AG09309 (cell line): ENCODE measurements around the gene THAP7.
"Not testable (repeated sequence)": the region's sequence is repeated elsewhere in the genome, so short reads cannot be mapped to it uniquely, and the experiment has no call there.

Experiments used
- DNase-seq: peaks from one replicate; pipeline ENCODE4 v3.0.0-alpha.2; 2010; ENCODE audit warnings: low read depth
- H3K4me3 ChIP-seq: 2 replicates; pipeline ENCODE4 v1.5.1; 2011; ENCODE audit warnings: mild to moderate bottlenecking, low read depth, low read length, moderate library complexity; ENCODE audit not compliant: control insufficient read depth
- TF ChIP-seq, protein P1 (sequence below): IDR thresholded peaks from 2 replicates; pipeline ENCODE4 v1.5.1; 2011; ENCODE audit warnings: mild to moderate bottlenecking, low read depth, low read length, inconsistent platforms; ENCODE audit not compliant: insufficient read depth, control insufficient read depth; ENCODE audit errors: missing control alignments

The THAP7 gene

DNA sequence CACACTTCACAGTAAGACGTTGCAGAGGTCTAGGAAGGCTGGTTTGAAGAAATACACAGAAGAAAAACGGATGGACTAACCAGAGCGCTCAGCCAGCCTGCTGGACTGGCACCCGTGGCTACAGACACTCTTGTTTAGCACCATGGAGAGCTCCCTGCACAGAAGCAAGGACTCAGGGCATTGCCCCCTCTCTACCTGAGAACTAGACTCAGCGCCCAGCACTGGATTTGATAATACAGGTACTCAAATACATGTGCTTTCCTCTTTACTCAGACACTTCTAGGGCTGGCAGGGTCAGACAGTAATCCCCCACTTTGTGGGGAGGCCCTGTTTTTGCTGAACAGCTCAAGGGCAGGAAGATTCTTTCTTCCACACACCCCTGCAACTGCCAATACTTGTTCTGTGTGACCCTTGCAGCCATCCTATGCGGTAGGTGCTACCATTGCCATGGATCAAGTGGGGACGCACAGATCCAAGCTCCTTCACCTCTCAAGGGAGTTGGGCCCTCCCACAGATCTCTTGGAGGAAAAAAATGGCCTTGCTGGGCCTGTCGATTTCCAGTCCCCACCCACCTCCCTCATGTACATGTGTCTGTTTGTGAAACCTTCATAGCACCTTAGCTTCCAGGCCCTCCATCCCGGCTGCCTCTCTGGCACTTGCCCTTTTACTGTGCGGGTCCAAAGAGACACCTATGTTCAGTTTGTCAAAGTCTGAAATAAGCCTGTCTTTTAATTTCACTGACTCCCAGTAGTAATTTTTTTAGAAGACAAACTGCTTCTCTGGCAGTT lies 7.9 kb upstream of the THAP7 start:
- TF ChIP-seq, protein P1, sequence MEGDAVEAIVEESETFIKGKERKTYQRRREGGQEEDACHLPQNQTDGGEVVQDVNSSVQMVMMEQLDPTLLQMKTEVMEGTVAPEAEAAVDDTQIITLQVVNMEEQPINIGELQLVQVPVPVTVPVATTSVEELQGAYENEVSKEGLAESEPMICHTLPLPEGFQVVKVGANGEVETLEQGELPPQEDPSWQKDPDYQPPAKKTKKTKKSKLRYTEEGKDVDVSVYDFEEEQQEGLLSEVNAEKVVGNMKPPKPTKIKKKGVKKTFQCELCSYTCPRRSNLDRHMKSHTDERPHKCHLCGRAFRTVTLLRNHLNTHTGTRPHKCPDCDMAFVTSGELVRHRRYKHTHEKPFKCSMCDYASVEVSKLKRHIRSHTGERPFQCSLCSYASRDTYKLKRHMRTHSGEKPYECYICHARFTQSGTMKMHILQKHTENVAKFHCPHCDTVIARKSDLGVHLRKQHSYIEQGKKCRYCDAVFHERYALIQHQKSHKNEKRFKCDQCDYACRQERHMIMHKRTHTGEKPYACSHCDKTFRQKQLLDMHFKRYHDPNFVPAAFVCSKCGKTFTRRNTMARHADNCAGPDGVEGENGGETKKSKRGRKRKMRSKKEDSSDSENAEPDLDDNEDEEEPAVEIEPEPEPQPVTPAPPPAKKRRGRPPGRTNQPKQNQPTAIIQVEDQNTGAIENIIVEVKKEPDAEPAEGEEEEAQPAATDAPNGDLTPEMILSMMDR, result no peak
- H3K4me3 ChIP-seq, result no peak overlapping the region
- DNase-seq, result no peak

DNA sequence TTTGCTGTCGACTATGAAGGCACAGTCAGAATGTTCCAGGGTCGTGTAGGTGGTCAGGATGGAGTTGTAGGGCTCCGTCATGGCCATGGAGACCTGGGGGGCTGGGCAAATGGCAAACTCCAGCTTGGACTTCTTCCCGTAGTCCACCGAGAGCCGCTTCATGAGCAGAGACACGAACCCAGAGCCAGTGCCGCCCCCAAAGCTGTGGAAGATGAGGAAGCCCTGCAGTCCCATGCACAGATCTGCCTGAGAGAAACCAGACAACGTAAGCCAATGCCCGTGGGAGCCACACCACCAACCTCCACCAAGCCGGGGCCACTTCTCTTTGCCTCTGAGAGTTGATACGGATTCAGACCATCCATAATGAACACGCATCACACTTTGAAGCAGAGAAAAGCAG lies 7.3 kb upstream of the THAP7 start:
- not testable (repeated sequence) for H3K4me3 ChIP-seq, DNase-seq

DNA sequence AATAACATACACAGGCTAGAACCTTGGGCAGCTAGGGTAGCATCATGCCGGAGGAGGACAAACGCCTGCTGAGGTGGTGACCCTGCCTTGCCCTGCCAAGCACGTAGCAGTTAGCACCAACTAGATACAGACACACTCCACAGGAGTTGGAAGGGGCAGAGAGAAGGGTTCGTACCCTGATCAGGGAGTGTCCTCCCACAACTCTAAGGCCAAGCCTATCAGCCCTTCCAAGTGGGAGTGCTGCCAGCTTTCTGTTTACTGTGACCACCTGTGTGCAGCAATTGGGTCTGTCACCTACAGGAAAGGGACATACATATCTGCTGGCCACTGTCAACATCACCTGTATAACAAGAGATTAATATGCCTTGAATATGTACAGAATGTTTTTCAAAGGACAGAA lies 1.9 kb upstream of the THAP7 start:
- H3K4me3 ChIP-seq, result no peak overlapping the region
- TF ChIP-seq, protein P1, result no peak
- no peak for DNase-seq

DNA sequence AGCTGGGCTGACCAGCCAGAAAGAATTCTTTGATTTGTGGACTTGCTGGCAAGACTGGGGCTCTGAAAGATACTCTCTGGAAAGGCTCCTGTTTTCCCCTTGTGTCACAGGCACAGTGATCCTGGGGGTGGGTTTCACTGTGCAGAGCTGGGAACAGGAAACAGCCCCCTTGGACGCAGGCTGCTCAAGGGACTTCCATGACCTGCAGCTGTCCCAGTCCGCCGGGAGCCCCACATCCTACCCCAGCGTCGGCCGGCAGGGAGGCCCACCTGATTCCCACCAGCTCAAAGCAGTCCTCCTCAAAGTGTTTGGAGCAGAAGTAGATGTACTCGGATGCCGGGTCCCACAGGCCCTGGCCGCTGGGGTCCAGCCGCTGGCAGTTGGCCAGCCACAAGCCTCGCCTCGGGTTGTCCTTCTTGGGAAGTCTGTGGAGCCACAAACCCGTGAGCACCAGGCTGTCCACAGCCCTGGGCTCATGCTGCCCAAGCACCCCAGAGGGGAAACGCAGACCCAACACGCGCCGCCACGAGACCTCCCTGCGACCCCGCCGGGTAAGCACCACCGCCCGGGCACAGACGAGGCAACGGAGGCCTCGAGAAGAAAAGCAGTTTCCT lies 824 bp downstream of the THAP7 start:
- TF ChIP-seq, protein P1, result no peak
- H3K4me3 ChIP-seq, result peak overlapping the region; percentile 92
- DNase-seq, result no peak

DNA sequence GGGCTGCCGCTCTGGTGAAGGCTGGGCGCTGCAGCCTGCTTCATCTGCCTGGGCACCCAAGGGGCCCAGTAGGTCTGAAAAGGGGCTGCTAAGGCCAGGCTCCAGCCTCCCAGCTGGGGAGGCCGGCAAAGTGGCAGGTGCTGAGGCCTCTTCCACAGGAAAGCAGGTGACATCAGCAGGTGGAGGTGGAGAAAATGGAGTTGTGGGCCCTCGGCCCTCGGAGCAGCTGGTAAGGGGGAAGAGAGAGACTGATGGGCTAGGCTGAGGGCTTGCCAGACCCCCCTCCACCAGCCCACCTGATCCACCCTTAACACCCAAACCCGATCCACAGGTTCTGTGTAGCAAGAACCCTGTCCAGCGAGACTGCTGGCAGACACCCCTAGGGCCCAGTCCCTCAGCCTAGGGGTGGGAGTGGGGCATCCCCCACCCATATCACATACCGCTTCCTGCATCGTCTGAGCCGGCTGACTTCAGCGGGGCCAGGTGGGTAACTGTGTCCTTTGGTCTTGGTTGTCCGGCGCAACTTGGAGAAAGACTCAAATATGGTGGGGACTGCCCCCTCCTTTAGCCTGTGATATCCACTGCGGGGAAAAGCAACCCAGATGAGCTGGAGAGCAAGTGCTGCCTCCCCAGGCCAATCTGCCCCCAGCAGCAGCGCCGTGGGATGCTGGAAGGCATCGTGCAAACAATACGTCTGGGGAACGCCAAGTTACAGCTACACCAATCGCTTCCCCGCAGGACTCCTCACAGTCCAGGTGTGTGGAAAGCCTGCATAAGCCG lies 1.5 kb downstream of the THAP7 start:
- H3K4me3 ChIP-seq, result peak overlapping the region; percentile 92
- TF ChIP-seq, protein P1, result no peak
- no peak for DNase-seq

DNA sequence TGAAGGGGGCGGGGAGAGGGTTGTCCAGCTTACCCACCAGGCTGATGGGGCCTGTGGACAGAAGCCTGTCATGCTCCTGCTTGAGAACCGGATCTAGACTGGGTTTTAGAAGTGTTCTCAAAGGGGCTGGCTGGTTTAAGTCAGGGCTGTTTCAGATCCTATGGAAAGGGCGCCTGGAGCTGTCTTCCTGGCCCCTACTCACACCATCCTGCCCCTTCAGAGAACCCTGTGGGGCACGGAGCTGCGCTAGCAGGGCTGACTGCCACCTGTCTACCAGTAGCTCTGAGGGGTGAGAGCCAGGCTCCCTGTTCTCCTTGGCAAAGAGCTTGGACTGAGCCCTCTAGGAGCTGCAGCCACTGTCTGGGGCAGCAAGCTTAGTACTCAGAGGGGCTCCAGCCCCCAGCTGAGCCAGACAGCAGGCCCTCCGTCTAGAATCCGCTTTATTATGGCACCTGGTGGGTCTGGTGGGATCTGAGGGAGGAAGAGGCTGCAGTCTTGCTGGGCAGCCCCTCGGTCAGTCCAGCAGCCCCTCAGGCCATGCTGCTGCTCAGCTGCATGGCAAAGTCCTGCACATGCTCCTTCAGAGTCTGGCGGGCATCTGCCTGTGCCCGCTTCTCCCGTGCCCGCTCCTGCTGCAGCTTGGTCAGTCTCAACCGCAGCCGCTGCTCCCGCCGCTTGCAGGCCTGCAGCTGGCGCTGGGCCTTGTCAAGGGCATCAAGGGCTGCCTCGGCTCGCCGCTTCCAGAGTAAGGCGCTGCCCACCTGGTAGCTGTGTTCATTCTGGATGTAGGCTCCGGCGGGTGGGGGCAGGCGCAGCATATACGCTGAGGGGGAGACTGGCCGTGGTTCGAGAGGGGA lies 2.3 kb downstream of the THAP7 start:
- TF ChIP-seq, protein P1, result no peak
- H3K4me3 ChIP-seq, result no peak overlapping the region
- no peak for DNase-seq
